SK-N-SH treated with all-trans-retinoic acid at 6 μM for 48 hours (cell line): ENCODE data around the gene ATP11A.

Experiments
- ARNTL ChIP-seq: fragments of 450-650 bp; formaldehyde crosslinking; IDR thresholded peaks from 2 replicates; pipeline ENCODE4 v1.5.0; 2020; ENCODE audit warnings: low read depth, mild to moderate bottlenecking, moderate library complexity, borderline replicate concordance
- BACH2 ChIP-seq: fragments of 250-450 bp; sonication (Bioruptor Pico); IDR thresholded peaks from 2 replicates; pipeline ENCODE4 v1.9.0; 2021; ENCODE audit warnings: mild to moderate bottlenecking, borderline replicate concordance
- PPARA ChIP-seq: fragments of 250-450 bp; sonication (Bioruptor Pico); IDR thresholded peaks from 2 replicates; pipeline ENCODE4 v1.5.0; 2020; ENCODE audit warnings: mild to moderate bottlenecking, borderline replicate concordance
- TCF4 ChIP-seq: fragments of 250-450 bp; sonication (Bioruptor Pico); IDR thresholded peaks from 2 replicates; pipeline ENCODE4 v1.8.0; 2021; ENCODE audit warnings: mild to moderate bottlenecking, moderate library complexity, borderline replicate concordance
- ZFP3 ChIP-seq: fragments of 250-450 bp; sonication (Bioruptor Pico); IDR thresholded peaks from 2 replicates; pipeline ENCODE4 v1.5.0; 2020; ENCODE audit warnings: mild to moderate bottlenecking, moderate library complexity
- ZFP30 ChIP-seq: fragments of 450-650 bp; formaldehyde crosslinking; IDR thresholded peaks from 2 replicates; pipeline ENCODE4 v1.5.0; 2022; ENCODE audit warnings: mild to moderate bottlenecking, moderate library complexity
- TF ChIP-seq, protein P1 (sequence below): fragments of 250-450 bp; sonication (Bioruptor Pico); IDR thresholded peaks from 2 replicates; pipeline ENCODE4 v1.8.0; 2020; ENCODE audit warnings: mild to moderate bottlenecking, moderate library complexity, borderline replicate concordance
- TF ChIP-seq, protein P2 (sequence below): fragments of 250-450 bp; sonication (Bioruptor Pico); IDR thresholded peaks from 2 replicates; pipeline ENCODE4 v1.5.1; 2020; ENCODE audit warnings: low read depth, mild to moderate bottlenecking, moderate library complexity

- no peak for TF ChIP-seq PPARA (CRISPR knock-in tag)
- TF ChIP-seq, protein P1, sequence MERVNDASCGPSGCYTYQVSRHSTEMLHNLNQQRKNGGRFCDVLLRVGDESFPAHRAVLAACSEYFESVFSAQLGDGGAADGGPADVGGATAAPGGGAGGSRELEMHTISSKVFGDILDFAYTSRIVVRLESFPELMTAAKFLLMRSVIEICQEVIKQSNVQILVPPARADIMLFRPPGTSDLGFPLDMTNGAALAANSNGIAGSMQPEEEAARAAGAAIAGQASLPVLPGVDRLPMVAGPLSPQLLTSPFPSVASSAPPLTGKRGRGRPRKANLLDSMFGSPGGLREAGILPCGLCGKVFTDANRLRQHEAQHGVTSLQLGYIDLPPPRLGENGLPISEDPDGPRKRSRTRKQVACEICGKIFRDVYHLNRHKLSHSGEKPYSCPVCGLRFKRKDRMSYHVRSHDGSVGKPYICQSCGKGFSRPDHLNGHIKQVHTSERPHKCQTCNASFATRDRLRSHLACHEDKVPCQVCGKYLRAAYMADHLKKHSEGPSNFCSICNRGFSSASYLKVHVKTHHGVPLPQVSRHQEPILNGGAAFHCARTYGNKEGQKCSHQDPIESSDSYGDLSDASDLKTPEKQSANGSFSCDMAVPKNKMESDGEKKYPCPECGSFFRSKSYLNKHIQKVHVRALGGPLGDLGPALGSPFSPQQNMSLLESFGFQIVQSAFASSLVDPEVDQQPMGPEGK: no peak
- TF ChIP-seq ZFP3 (CRISPR knock-in tag): no peak
- TF ChIP-seq BACH2: no peak
- TF ChIP-seq, protein P2, sequence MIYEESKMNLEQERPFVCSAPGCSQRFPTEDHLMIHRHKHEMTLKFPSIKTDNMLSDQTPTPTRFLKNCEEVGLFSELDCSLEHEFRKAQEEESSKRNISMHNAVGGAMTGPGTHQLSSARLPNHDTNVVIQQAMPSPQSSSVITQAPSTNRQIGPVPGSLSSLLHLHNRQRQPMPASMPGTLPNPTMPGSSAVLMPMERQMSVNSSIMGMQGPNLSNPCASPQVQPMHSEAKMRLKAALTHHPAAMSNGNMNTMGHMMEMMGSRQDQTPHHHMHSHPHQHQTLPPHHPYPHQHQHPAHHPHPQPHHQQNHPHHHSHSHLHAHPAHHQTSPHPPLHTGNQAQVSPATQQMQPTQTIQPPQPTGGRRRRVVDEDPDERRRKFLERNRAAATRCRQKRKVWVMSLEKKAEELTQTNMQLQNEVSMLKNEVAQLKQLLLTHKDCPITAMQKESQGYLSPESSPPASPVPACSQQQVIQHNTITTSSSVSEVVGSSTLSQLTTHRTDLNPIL (CRISPR knock-in tag): no peak
- no peak for TF ChIP-seq TCF4 (CRISPR knock-in tag)
- TF ChIP-seq ARNTL (CRISPR knock-in tag): no peak
- no peak for TF ChIP-seq ZFP30 (CRISPR knock-in tag)
Observed at GRCh38 chr13:112724788-112725345, 35.0 kb downstream of the ATP11A start.
